ENCODE results near the gene GSTO1. TPM values are rescaled to one million over a fixed set of nuclear protein-coding genes. Genes with fewer than 3 reads are reported as not detected.

Gene GSTO1
- total and polyA plus RNA-seq, 5 donors from 2014 or later, result 39.9 to 199 (median 183) TPM

DNA sequence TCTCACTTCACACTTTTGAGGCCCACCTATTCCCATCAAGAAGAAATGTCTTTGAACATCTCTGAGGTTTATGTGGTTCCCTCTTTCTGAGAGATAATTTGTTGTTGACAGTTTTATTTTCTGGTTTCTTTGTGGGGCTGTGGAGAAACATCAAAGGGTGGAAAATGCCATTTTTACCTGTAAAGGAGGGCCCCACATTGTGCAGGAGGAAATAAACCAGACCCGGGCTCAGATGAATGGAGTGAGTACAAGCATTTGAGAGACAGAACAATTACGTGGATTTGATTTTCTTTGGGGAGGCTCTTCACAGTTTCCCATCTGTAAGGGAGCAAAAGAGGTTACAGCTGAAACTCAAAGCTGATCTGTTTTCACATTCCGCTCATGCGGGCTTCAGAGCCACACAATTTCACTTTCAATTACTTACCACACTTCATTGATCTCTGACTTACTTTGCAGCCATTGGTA is 53.8 kb downstream of the GSTO1 start:
- peaks cover 22% of the 10 kb centered on the region for H3K4me1 ChIP-seq (ENCODE audit: control insufficient read depth, insufficient read depth, low read length, poor library complexity, severe bottlenecking)
- H3K4me3 Mint-ChIP-seq, result peak overlapping the region; percentile 9 to 89 (median 66)
- H3K27me3 Mint-ChIP-seq, result peaks cover 4% of the 10 kb centered on the region
- DNase-seq (peak in 2 of 3 donors; percentile 34 to 59), ATAC-seq (ENCODE audit: low read depth in 2 of 2) (peak; percentile 35 to 43)
- H3K27ac ChIP-seq (ENCODE audit: insufficient read depth, low read length, poor library complexity, severe bottlenecking), result peak overlapping the region; percentile 9
- no peaks in the 10 kb centered on the region for H3K27me3 ChIP-seq (ENCODE audit: control insufficient read depth, insufficient read depth, low read length)
- H3K36me3 Mint-ChIP-seq, result peaks cover 4% of the 10 kb centered on the region
- no peaks in the 10 kb centered on the region for H3K9me3 ChIP-seq (ENCODE audit: control insufficient read depth in 2 of 2, low read length in 2 of 2)
- H3K9me3 Mint-ChIP-seq, result no peaks in the 10 kb centered on the region
- H3K27ac Mint-ChIP-seq, result peak overlapping the region; percentile 1 to 80 (median 77)
- H3K4me1 Mint-ChIP-seq, result peaks cover 15 to 50% (median 38%) of the 10 kb centered on the region in 4 donors
- H3K36me3 ChIP-seq (ENCODE audit: control insufficient read depth, insufficient read depth, low read length), result peaks cover 20% of the 10 kb centered on the region
- no peak overlapping the region for H3K4me3 ChIP-seq (ENCODE audit: low read depth, low read length)

- peak overlapping the region in 2 of 3 donors; percentile 43 to 57 for H3K27ac Mint-ChIP-seq
- DNase-seq (no peak), ATAC-seq (ENCODE audit: low read depth in 2 of 2) (no peak)
- Histone ChIP-seq H3K36me3 (ENCODE audit: control insufficient read depth, insufficient read depth, low read length) (peaks cover 38% of the 10 kb centered on the region), H3K4me3 (ENCODE audit: low read depth, low read length) (no peak overlapping the region), H3K9me3 (ENCODE audit: control insufficient read depth in 2 of 2, low read length in 2 of 2) (no peaks in the 10 kb centered on the region), H3K27ac (ENCODE audit: insufficient read depth, low read length, poor library complexity, severe bottlenecking) (no peak overlapping the region), H3K4me1 (ENCODE audit: control insufficient read depth, insufficient read depth, low read length, poor library complexity, severe bottlenecking) (peaks cover 22% of the 10 kb centered on the region), H3K27me3 (ENCODE audit: control insufficient read depth, insufficient read depth, low read length) (no peaks in the 10 kb centered on the region)
- peaks cover 4% of the 10 kb centered on the region for H3K27me3 Mint-ChIP-seq
- H3K4me3 Mint-ChIP-seq, result peak overlapping the region in 2 of 4 donors; percentile 37 to 87
- peaks cover 15 to 50% (median 42%) of the 10 kb centered on the region in 4 donors for H3K4me1 Mint-ChIP-seq
- H3K9me3 Mint-ChIP-seq, result no peaks in the 10 kb centered on the region
- H3K36me3 Mint-ChIP-seq, result peaks cover 10% of the 10 kb centered on the region
Measured at GRCh38 chr10:104309980-104310978, 55.6 kb downstream of the GSTO1 start.

DNA sequence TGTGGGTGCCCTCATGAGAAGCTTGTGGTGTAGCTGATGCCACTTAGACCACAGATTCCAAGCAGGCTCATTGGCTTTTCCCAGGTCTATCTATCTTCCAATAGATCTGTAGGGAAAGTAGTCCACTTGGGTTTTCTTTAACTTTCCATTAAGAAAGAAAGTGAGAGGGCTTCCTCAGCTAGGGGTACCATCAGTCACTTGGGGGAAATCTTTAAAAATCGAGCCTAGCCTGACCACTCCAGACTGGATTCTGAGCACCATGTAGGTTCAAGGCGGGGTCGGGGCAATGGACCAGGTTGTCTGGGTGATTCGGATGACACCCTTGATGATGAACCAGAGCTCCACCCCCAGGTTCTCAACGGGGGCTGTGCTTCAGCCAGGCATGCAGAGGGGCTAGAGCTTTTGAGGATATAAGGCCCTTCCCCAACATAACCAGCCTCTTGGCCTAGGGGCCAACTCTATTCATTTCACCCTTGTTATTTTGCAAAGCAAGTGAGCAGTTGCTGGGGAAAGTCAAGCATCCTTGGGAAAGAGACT is 56.6 kb downstream of the GSTO1 start:
- Histone ChIP-seq H3K4me1 (ENCODE audit: control insufficient read depth, insufficient read depth, low read length, poor library complexity, severe bottlenecking) (peaks cover 18% of the 10 kb centered on the region), H3K9me3 (ENCODE audit: control insufficient read depth in 2 of 2, low read length in 2 of 2) (no peaks in the 10 kb centered on the region), H3K27ac (ENCODE audit: insufficient read depth, low read length, poor library complexity, severe bottlenecking) (no peak overlapping the region), H3K36me3 (ENCODE audit: control insufficient read depth, insufficient read depth, low read length) (peaks cover 47% of the 10 kb centered on the region), H3K27me3 (ENCODE audit: control insufficient read depth, insufficient read depth, low read length) (no peaks in the 10 kb centered on the region), H3K4me3 (ENCODE audit: low read depth, low read length) (no peak overlapping the region)
- Mint-ChIP-seq H3K9me3 (no peaks in the 10 kb centered on the region), H3K36me3 (peaks cover 10% of the 10 kb centered on the region), H3K27ac (peak overlapping the region in 1 of 3 donors; percentile 51), H3K27me3 (no peaks in the 10 kb centered on the region), H3K4me1 (peaks cover 9 to 43% (median 37%) of the 10 kb centered on the region in 4 donors), H3K4me3 (no peak overlapping the region)
- no peak for ATAC-seq (ENCODE audit: low read depth in 2 of 2)
- no peak for DNase-seq

DNA sequence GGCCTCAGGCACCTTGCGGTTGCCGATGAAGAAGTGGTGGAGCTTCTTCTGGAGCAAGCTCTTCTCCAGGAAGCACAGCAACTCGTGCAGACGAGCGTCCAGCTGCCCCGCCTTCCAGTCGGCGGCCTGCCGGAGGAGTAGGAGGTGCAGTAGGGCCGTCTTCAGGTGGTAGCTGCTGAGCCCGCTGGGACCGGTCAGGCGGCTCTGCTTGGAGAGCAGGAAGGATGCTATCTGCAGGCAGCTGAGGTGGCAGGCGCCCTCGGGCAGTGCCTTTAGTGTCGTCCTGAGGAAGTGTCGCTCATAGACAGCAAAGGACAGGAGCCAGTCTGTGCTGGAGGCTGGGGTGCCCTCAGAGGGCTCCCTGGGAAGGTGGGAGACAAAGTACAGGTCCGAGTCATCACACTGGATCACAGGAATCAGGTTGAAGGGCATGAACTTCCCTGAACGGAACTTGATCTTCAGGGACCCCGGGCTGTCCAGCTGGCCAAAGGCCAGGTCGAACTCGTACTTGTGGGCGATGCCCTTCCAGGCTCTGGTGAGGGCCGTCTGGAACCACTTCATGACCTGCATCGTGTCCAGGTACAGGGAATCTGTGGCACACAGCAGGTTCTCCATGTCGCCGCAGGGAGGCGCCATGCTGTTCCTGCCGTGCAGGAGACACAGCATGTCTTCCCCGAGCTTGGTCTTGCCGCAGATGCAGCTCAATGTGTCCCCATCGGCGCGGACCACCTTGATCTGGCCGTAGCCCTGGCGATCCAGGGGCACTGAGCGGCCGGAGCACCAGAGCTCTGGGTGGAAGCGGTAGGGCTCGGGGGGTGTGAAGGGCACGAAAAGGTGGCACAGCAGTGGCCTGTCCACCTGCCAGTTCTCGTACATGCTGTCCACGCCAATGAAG is 60.1 kb downstream of the GSTO1 start:
- Histone ChIP-seq H3K27me3 (ENCODE audit: control insufficient read depth, insufficient read depth, low read length) (no peaks in the 10 kb centered on the region), H3K36me3 (ENCODE audit: control insufficient read depth, insufficient read depth, low read length) (peaks cover 59% of the 10 kb centered on the region), H3K4me1 (ENCODE audit: control insufficient read depth, insufficient read depth, low read length, poor library complexity, severe bottlenecking) (peaks cover 6% of the 10 kb centered on the region), H3K27ac (ENCODE audit: insufficient read depth, low read length, poor library complexity, severe bottlenecking) (no peak overlapping the region), H3K9me3 (ENCODE audit: control insufficient read depth in 2 of 2, low read length in 2 of 2) (no peaks in the 10 kb centered on the region), H3K4me3 (ENCODE audit: low read depth, low read length) (no peak overlapping the region)
- Mint-ChIP-seq H3K27ac (no peak overlapping the region), H3K4me3 (no peak overlapping the region), H3K4me1 (peaks cover 0 to 48% (median 34%) of the 10 kb centered on the region in 4 donors), H3K9me3 (no peaks in the 10 kb centered on the region), H3K27me3 (no peaks in the 10 kb centered on the region), H3K36me3 (peaks cover 10% of the 10 kb centered on the region)
- DNase-seq (no peak), ATAC-seq (ENCODE audit: low read depth in 2 of 2) (no peak)

GRCh38 chr10:104315486-104315921 is 60.8 kb downstream of the GSTO1 start:
- Mint-ChIP-seq H3K9me3 (no peaks in the 10 kb centered on the region), H3K4me1 (peaks cover 0 to 48% (median 35%) of the 10 kb centered on the region in 4 donors), H3K27ac (no peak overlapping the region), H3K27me3 (no peaks in the 10 kb centered on the region), H3K4me3 (no peak overlapping the region), H3K36me3 (peaks cover 14% of the 10 kb centered on the region)
- Histone ChIP-seq H3K9me3 (ENCODE audit: control insufficient read depth in 2 of 2, low read length in 2 of 2) (no peaks in the 10 kb centered on the region), H3K27me3 (ENCODE audit: control insufficient read depth, insufficient read depth, low read length) (no peaks in the 10 kb centered on the region), H3K4me1 (ENCODE audit: control insufficient read depth, insufficient read depth, low read length, poor library complexity, severe bottlenecking) (peaks cover 13% of the 10 kb centered on the region), H3K36me3 (ENCODE audit: control insufficient read depth, insufficient read depth, low read length) (peaks cover 57% of the 10 kb centered on the region), H3K4me3 (ENCODE audit: low read depth, low read length) (no peak overlapping the region), H3K27ac (ENCODE audit: insufficient read depth, low read length, poor library complexity, severe bottlenecking) (no peak overlapping the region)
- DNase-seq (no peak), ATAC-seq (ENCODE audit: low read depth in 2 of 2) (no peak)

DNA sequence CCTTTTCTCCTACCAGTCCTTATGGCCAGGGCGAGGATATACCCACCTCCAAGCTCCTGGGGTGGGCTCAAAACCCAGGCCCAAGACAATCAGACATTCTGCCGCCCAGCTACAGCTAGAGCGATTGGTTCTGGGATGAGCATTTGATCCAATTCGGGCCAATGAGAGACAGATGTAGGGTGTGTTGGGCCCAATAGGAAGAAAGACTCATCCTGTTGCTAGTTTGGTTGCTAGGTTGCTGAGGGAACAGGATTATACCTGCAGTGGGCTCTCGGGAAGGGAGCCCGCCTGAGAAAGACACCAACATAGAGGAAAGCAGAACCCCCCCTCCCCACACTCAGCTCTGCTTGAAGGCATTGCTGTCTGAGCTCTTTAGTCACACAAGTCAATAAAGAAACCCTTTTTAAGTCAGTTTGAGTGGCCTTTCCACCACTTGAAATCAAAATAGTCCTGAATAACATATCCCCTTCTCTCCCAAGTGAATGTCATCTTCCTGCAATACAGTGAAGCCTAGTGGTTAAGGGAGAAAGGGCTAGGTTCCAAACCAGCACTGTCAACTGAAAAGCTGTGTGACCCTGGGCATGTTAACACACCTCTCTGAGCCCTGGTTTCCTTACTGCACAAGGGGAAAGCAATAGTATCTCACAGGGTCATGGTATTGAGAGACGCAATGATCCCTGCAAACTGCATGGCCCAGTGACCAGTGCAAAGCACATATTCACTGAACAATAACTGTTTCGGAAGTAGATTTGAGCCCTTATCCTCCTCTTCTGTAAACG is 61.8 kb downstream of the GSTO1 start:
- no peak for ATAC-seq (ENCODE audit: low read depth in 2 of 2)
- Histone ChIP-seq H3K27me3 (ENCODE audit: control insufficient read depth, insufficient read depth, low read length) (no peaks in the 10 kb centered on the region), H3K36me3 (ENCODE audit: control insufficient read depth, insufficient read depth, low read length) (peaks cover 49% of the 10 kb centered on the region), H3K4me1 (ENCODE audit: control insufficient read depth, insufficient read depth, low read length, poor library complexity, severe bottlenecking) (peaks cover 22% of the 10 kb centered on the region), H3K27ac (ENCODE audit: insufficient read depth, low read length, poor library complexity, severe bottlenecking) (no peak overlapping the region), H3K4me3 (ENCODE audit: low read depth, low read length) (no peak overlapping the region), H3K9me3 (ENCODE audit: control insufficient read depth in 2 of 2, low read length in 2 of 2) (no peaks in the 10 kb centered on the region)
- DNase-seq, result no peak
- Mint-ChIP-seq H3K9me3 (no peaks in the 10 kb centered on the region), H3K36me3 (peaks cover 14% of the 10 kb centered on the region), H3K27me3 (no peaks in the 10 kb centered on the region), H3K27ac (peak overlapping the region in 1 of 3 donors; percentile 23), H3K4me3 (no peak overlapping the region), H3K4me1 (peaks cover 0 to 56% (median 37%) of the 10 kb centered on the region in 4 donors)

Data from CD4-positive, CD25-positive, alpha-beta regulatory T cell (primary cell).